K562 (cell line): ENCODE data around the gene MRPL41. TPM values are rescaled to one million over a fixed set of nuclear protein-coding genes. Genes with fewer than 3 reads are reported as not detected.

Experiments used
- ATAC-seq: fragments of 200-7000 bp; cut with Tn5 transposase; 3 replicates; pipeline ENCODE4 v1.9.1; 2020; ENCODE audit warnings: moderate library complexity
- BruUV-seq: library from RNA; stranded (reverse); fragments of 400-500 nt; replicated peaks from 2 replicates; lab custom pipeline; 2021; lab: Mats Ljungman, UMichigan
- CTCF ChIA-PET: fragments of 300-600 bp; formaldehyde crosslinking; extraction: SDS; loops from one replicate; lab custom pipeline; 2021; ENCODE audit warnings: low intra/inter-chr PET ratio; lab: Yijun Ruan, JAX
- POLR2A ChIA-PET: fragments of 300-600, 350-650 bp; sonication (Branson Sonifier 250); formaldehyde crosslinking; extraction: SDS; loops from one replicate; lab custom pipeline; 2021; ENCODE audit warnings: antibody characterized with exemption, inconsistent platforms; lab: Yijun Ruan, JAX
- DNase-seq, 4 experiments: peaks; one replicate each; pipeline versions ENCODE4 v3.0.0 to v3.0.0-alpha.2; 2011 to 2018; ENCODE audit warnings: low spot score in 3 of 4, mixed read lengths in 3 of 4; ENCODE audit errors: extremely low read depth in 1 of 4
- FAIRE-seq: peaks from 2 replicates; lab custom pipeline; 2011; peaks lifted over from hg19 to GRCh38; lab: Jason Lieb, UNC
- H2AFZ ChIP-seq: 2 replicates; pipeline ENCODE4 v1.6.0; 2011; ENCODE audit warnings: low read depth, low read length, control low read depth, inconsistent platforms
- H3K27ac ChIP-seq: fragments of 200-600 bp; 3 replicates; pipeline ENCODE4 v1.8.0; 2011; ENCODE audit warnings: low read depth, mild to moderate bottlenecking, control low read depth, inconsistent platforms, low read length, moderate library complexity, mixed read lengths; ENCODE audit errors: extremely low read depth
- H3K27me3 ChIP-seq, 2 experiments: fragments of 300-600 bp in 1 of 2; 2 replicates in 1 of 2; 3 replicates in 1 of 2; pipeline versions ENCODE4 v1.6.0 to v1.8.0; 2011; ENCODE audit warnings: inconsistent platforms in 2 of 2, low read length in 2 of 2, mild to moderate bottlenecking in 1 of 2, mixed read lengths in 1 of 2, moderate library complexity in 1 of 2; ENCODE audit not compliant: control insufficient read depth in 2 of 2, insufficient read depth in 2 of 2
- H3K36me3 ChIP-seq: fragments of 300-600 bp; 3 replicates; pipeline ENCODE4 v1.8.0; 2011; ENCODE audit warnings: mild to moderate bottlenecking, low read length, inconsistent platforms; ENCODE audit not compliant: control insufficient read depth, insufficient read depth
- H3K4me1 ChIP-seq, 2 experiments: fragments of 200-600 bp in 1 of 2; replicated peaks in 1 of 2; 2 replicates in 1 of 2; 3 replicates in 1 of 2; pipeline versions ENCODE4 v1.5.1 to v1.8.0; 2011; ENCODE audit warnings: inconsistent platforms in 2 of 2, low read length in 2 of 2, mild to moderate bottlenecking in 1 of 2, mixed read lengths in 1 of 2, moderate library complexity in 1 of 2; ENCODE audit not compliant: control insufficient read depth in 2 of 2, insufficient read depth in 2 of 2
- H3K4me2 ChIP-seq: 2 replicates; pipeline ENCODE4 v1.6.1; 2011; ENCODE audit warnings: low read length, control low read depth, inconsistent platforms, mixed read lengths; ENCODE audit not compliant: insufficient read depth
- H3K4me3 ChIP-seq: fragments of 200-600 bp; sonication (generic), shearing (Covaris generic); 2 replicates; pipeline ENCODE4 v1.5.1; 2016; ENCODE audit warnings: control low read depth, inconsistent platforms
- H3K79me2 ChIP-seq: fragments of 200-600 bp; 3 replicates; pipeline ENCODE4 v1.8.0; 2011; ENCODE audit warnings: low read length, inconsistent platforms; ENCODE audit not compliant: control insufficient read depth, insufficient read depth
- H3K9ac ChIP-seq, 2 experiments: 2 replicates each; pipeline versions ENCODE4 v1.6.0 to v1.6.1; 2011; ENCODE audit warnings: low read depth in 2 of 2, low read length in 2 of 2, control low read depth in 1 of 2, inconsistent platforms in 1 of 2, mild to moderate bottlenecking in 1 of 2, mixed read lengths in 1 of 2; ENCODE audit not compliant: insufficient read depth in 1 of 2
- H3K9me1 ChIP-seq: one replicate; pipeline ENCODE4 v1.6.0; 2011; ENCODE audit warnings: inconsistent platforms, mild to moderate bottlenecking, low read length, moderate library complexity; ENCODE audit not compliant: control insufficient read depth, insufficient read depth
- H3K9me3 ChIP-seq: replicated peaks from 2 replicates; pipeline ENCODE4 v1.5.1; 2011; ENCODE audit warnings: low read depth, low read length, inconsistent platforms; ENCODE audit not compliant: control insufficient read depth, insufficient read depth
- H4K20me1 ChIP-seq: replicated peaks from 2 replicates; pipeline ENCODE4 v1.6.1; 2011; ENCODE audit warnings: low read length, inconsistent platforms, mixed read lengths; ENCODE audit not compliant: control insufficient read depth, insufficient read depth
- C11orf30 ChIP-seq: fragments of 450-650 bp; IDR thresholded peaks from 2 replicates; pipeline ENCODE4 v1.6.1; 2016; ENCODE audit warnings: low read depth, mild to moderate bottlenecking
- CBX5 ChIP-seq: IDR thresholded peaks from 2 replicates; pipeline ENCODE4 v1.6.1; 2014; ENCODE audit warnings: low read depth, borderline replicate concordance
- CREB3 ChIP-seq: fragments of 450-650 bp; conservative IDR thresholded peaks from 2 replicates; pipeline ENCODE4 v1.6.1; 2016; ENCODE audit warnings: missing genetic modification characterization, low read depth, mild to moderate bottlenecking, missing compliant biosample characterization, moderate library complexity
- NR2F6 ChIP-seq: fragments of 450-650 bp; formaldehyde crosslinking; IDR thresholded peaks from 2 replicates; pipeline ENCODE4 v1.4.0; 2020; ENCODE audit warnings: mild to moderate bottlenecking
- SNAPC5 ChIP-seq: fragments of 250-450 bp; sonication (Bioruptor Pico); IDR thresholded peaks from 2 replicates; pipeline ENCODE4 v1.8.0; 2021; ENCODE audit warnings: moderate library complexity, mild to moderate bottlenecking, inconsistent platforms
- UBTF ChIP-seq, 2 experiments: IDR thresholded peaks; 2 replicates each; pipeline ENCODE4 v1.6.1; 2012; ENCODE audit warnings: improper control_type of control experiment in 2 of 2, low read depth in 2 of 2, low read length in 2 of 2, borderline replicate concordance in 1 of 2
- XRCC3 ChIP-seq: fragments of 450-650 bp; IDR thresholded peaks from 2 replicates; pipeline ENCODE4 v1.6.1; 2017; ENCODE audit warnings: mild to moderate bottlenecking, moderate library complexity
- ZNF23 ChIP-seq: fragments of 250-450 bp; sonication (Bioruptor Pico); IDR thresholded peaks from 2 replicates; pipeline ENCODE4 v1.4.0; 2020; ENCODE audit warnings: mild to moderate bottlenecking
- ZNF263 ChIP-seq: sonication (generic); formaldehyde crosslinking; IDR thresholded peaks from 2 replicates; pipeline ENCODE4 v1.8.0; 2022; ENCODE audit warnings: mild to moderate bottlenecking, missing genetic modification reagents, borderline replicate concordance
- ZNF395 ChIP-seq: fragments of 200-800 bp; sonication (Bioruptor generic); IDR thresholded peaks from 2 replicates; pipeline ENCODE4 v1.6.1; 2017; ENCODE audit warnings: missing genetic modification characterization, missing compliant biosample characterization
- ZNF57 ChIP-seq: fragments of 450-650 bp; formaldehyde crosslinking; IDR thresholded peaks from 2 replicates; pipeline ENCODE4 v1.4.0; 2020; ENCODE audit warnings: mild to moderate bottlenecking, moderate library complexity
- WGBS: fragments of 100-300 bp; shearing (Covaris generic); methylation state at CpG from one replicate; pipeline ENCODE4 v1.1.6; 2016; ENCODE audit warnings: low coverage, mixed read lengths; ENCODE audit not compliant: insufficient coverage; ENCODE audit errors: missing lambda C conversion rate; 5-methylcytosine and 5-hydroxymethylcytosine counted together
- in situ Hi-C: fragments of 300-500 bp; cut with MboI; formaldehyde crosslinking; loops from 4 replicates; pipeline ENCODE4 v1.15.0; 2018; ENCODE audit warnings: inconsistent platforms, mixed read lengths
- intact Hi-C: fragments of 100-400 bp; cut with micrococcal nuclease; formaldehyde crosslinking; loops from 2 replicates; pipeline ENCODE4 v1.14.2; 2022
- polyA plus RNA-seq, 8 experiments: library from polyadenylated mRNA; depleted of rRNA in 4 of 8; stranded (reverse) in 5 of 8; unstranded in 3 of 8; fragments of >200 nt; fragmentation: Nextera tagmentation in 2 of 8; fragmentation: Illumina TruSeq in 1 of 8; extraction: Ambion mirVana in 2 of 8; extraction: Trizol in 1 of 8; gene quantifications; 2 replicates each; pipeline versions ENCODE4 v1.2.1 to v1.2.3, GENCODE V29; 2011 to 2014; ENCODE audit warnings: inconsistent platforms in 1 of 8, missing spikeins in 1 of 8
- total RNA-seq, 7 experiments: library from RNA; depleted of rRNA in 6 of 7; stranded (reverse); fragments of >200 nt in 6 of 7; fragmentation: Illumina TruSeq in 2 of 7; extraction: Trizol in 2 of 7; gene quantifications; 2 replicates each; pipeline versions ENCODE4 v1.2.1 to v1.2.3, GENCODE V29; 2011 to 2021; ENCODE audit warnings: low replicate concordance in 1 of 7

MRPL41 gene
- total and polyA plus RNA-seq, 9 of the 15 experiments (the other 6 are each of a cell fraction or from before 2014, with no cell fraction given): 2.6 to 259 (median 21.6) TPM

GRCh38 chr9:137551264-137552021 is at the start of gene MRPL41 (continued):
- TF ChIP-seq CREB3 (tag): no peak
- TF ChIP-seq XRCC3: no peak
- peak; percentile 64 for TF ChIP-seq C11orf30
- no peak for TF ChIP-seq ZNF57 (CRISPR knock-in tag)
- no peak for TF ChIP-seq ZNF23

- Histone ChIP-seq H3K27ac (no peak overlapping the region), H3K79me2 (no peaks in the 10 kb centered on the region), H3K4me2 (no peak overlapping the region), H2AFZ (0 out of 2 replicates have a peak overlapping the region, but pooled peaks have one; percentile 44), H3K9me1 (no peaks in the 10 kb centered on the region), H4K20me1 (no peaks in the 10 kb centered on the region), H3K27me3 (peaks cover 18 to 58% of the 10 kb centered on the region in 2 experiments; a peak in 4 of 5 replicates), H3K4me3 (no peak overlapping the region), H3K4me1 (peaks cover 0 to 56% of the 10 kb centered on the region in 2 experiments; a peak in 2 of 5 replicates), H3K36me3 (no peaks in the 10 kb centered on the region), H3K9me3 (no peaks in the 10 kb centered on the region), H3K9ac (no peak overlapping the region)
- WGBS: 8% methylated on average over 24 of the region's 36 CpGs
- ChIA-PET CTCF (no interaction called here), POLR2A (interaction anchor here (0.7 kb wide), 1 partner anchor 104 kb away, joined by 3 read pairs; no protein-coding TSS in a partner anchor)
- peak; percentile 58 to 76 (median 68) for DNase-seq
- peak; percentile 74 for FAIRE-seq
- BruUV-seq: no TSS peak
- peak; percentile 81 for ATAC-seq
- intact Hi-C loops: no loop called here
- in situ Hi-C loops: no loop called here
- TF ChIP-seq UBTF (IDR thresholded peaks at IDR 0.05; ENCODE audit: borderline replicate concordance in 1 of 2, low read depth in 2 of 2, low read length in 2 of 2): peak; percentile 38 to 64; a peak in 1 of 4 replicates
- TF ChIP-seq ZNF263 (CRISPR knock-in tag): peak; percentile 67; the same call in 1 of the 2 replicates
- TF ChIP-seq ZNF395 (CRISPR knock-in tag): no peak
- no peak for TF ChIP-seq CBX5
- TF ChIP-seq SNAPC5 (CRISPR knock-in tag): no peak
- no peak for TF ChIP-seq NR2F6 (CRISPR knock-in tag)
Observed at GRCh38 chr9:137502008-137502911, 49.4 kb upstream of the MRPL41 start.
